Activated CD8-positive, alpha-beta T cell treated with anti-CD3 and anti-CD28 coated beads for 36 hours (primary cell): Measurements from ENCODE around the gene MFSD6. TPM values are rescaled to one million over a fixed set of nuclear protein-coding genes. Genes with fewer than 3 reads are reported as not detected.

Experiments used
- ATAC-seq: fragments of 200-7000 bp; cut with Tn5 transposase; one replicate; pipeline ENCODE4 v1.10.0; 2021; ENCODE audit warnings: mild to moderate bottlenecking, moderate library complexity
- CTCF ChIA-PET: fragments of 350-600 bp; sonication (Branson Sonifier 250); formaldehyde crosslinking; loops from one replicate; lab custom pipeline; 2021; ENCODE audit warnings: antibody characterized with exemption; lab: Charles Lee
- POLR2A ChIA-PET: fragments of 350-600 bp; sonication (Branson Sonifier 250); formaldehyde crosslinking; loops from one replicate; lab custom pipeline; 2021; ENCODE audit warnings: antibody characterized with exemption; lab: Charles Lee
- DNase-seq: peaks from one replicate; pipeline ENCODE4 v3.0.0-alpha.2; 2020
- H3K27ac Mint-ChIP-seq: one replicate; pipeline ENCODE4 v1.8.0; 2021; ENCODE audit warnings: mild to moderate bottlenecking, mixed read lengths
- H3K27me3 Mint-ChIP-seq: one replicate; pipeline ENCODE4 v1.8.0; 2021; ENCODE audit warnings: mixed read lengths
- H3K36me3 Mint-ChIP-seq: one replicate; pipeline ENCODE4 v1.8.0; 2021; ENCODE audit warnings: low read depth, mixed read lengths
- H3K4me1 Mint-ChIP-seq: one replicate; pipeline ENCODE4 v1.8.0; 2021; ENCODE audit warnings: low read depth, mixed read lengths
- H3K4me3 Mint-ChIP-seq: one replicate; pipeline ENCODE4 v1.8.0; 2021; ENCODE audit warnings: mild to moderate bottlenecking, moderate library complexity, mixed read lengths
- H3K9me3 Mint-ChIP-seq: one replicate; pipeline ENCODE4 v1.8.0; 2021; ENCODE audit warnings: mixed read lengths
- CTCF ChIP-seq: fragments of 200-600 bp; IDR thresholded peaks from one replicate; pipeline ENCODE4 v1.8.0; 2022; ENCODE audit warnings: antibody characterized with exemption, mild to moderate bottlenecking
- intact Hi-C: fragments of 100-400 bp; cut with micrococcal nuclease; formaldehyde crosslinking; loops from one replicate; pipeline ENCODE4 v1.10.0; 2022
- total RNA-seq, 2 experiments: library from RNA; stranded (reverse); gene quantifications; one replicate each; pipeline ENCODE4 v1.2.3, GENCODE V29; 2021

MFSD6 gene
- total RNA-seq, 2 experiments from 2014 or later: 31.5 to 32.8 TPM

DNA sequence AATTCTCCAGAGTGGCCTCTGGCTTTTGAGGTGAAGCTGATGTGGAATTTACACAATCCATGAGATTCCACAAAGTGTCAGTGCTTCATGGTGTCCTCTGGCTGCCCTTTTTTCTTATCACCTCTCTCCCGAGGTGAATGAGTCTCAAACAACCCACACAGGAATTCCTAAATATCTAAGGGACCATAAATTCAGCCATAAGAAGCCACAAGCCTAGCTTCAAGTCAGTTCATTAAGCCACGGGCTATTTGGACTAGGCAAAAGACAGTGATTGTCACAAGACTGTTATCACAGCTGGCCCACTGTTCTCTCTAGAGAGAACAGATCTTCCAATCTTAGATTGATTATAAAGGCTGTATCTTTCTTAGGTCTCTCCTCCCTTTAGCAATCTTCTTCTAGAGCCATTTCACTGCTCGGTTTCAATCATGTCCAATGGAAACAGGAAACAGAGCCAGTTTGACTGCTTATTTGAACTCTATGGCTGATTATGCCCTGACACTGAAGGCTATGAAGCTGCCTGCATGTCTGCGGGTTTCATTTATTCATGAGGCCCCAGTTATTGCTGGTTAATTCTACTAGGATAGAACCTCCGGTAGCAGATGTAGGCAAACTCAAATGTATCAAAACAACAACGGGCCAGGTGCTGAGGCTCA, 122.2 kb downstream of the MFSD6 start:
- no peak for ATAC-seq
- Mint-ChIP-seq H3K27me3 (no peaks in the 10 kb centered on the region), H3K36me3 (peaks cover 9% of the 10 kb centered on the region), H3K4me3 (no peak overlapping the region), H3K4me1 (peaks cover 69% of the 10 kb centered on the region), H3K27ac (peak overlapping the region; percentile 54), H3K9me3 (no peaks in the 10 kb centered on the region)
- POLR2A ChIA-PET: no interaction called here
- intact Hi-C loops: loop anchor here (5.0 to 10.0 kb wide), 2 partner anchors 122 to 234 kb away; no protein-coding TSS in a partner anchor
- no peak for TF ChIP-seq CTCF
- CTCF ChIA-PET: interaction anchor here (1.1 to 1.2 kb wide), 2 partner anchors 12 to 146 kb away, joined by 3 to 4 read pairs; no protein-coding TSS in a partner anchor
- no peak for DNase-seq

GRCh38 chr2:190532581-190532980, 124.4 kb downstream of the MFSD6 start:
- Mint-ChIP-seq H3K9me3 (peaks cover 12% of the 10 kb centered on the region), H3K27ac (peak overlapping the region; percentile 35), H3K36me3 (peaks cover 25% of the 10 kb centered on the region), H3K27me3 (no peaks in the 10 kb centered on the region), H3K4me1 (peaks cover 66% of the 10 kb centered on the region), H3K4me3 (peak overlapping the region; percentile 96)
- intact Hi-C loops: loop anchor here (5.0 to 10.0 kb wide), 2 partner anchors 120 to 232 kb away; no protein-coding TSS in a partner anchor
- CTCF ChIA-PET: interaction anchor here (1.0 kb wide), 1 partner anchor 90 kb away, joined by 3 read pairs; no protein-coding TSS in a partner anchor
- ATAC-seq: no peak
- DNase-seq: no peak
- POLR2A ChIA-PET: no interaction called here
- TF ChIP-seq CTCF: no peak

DNA sequence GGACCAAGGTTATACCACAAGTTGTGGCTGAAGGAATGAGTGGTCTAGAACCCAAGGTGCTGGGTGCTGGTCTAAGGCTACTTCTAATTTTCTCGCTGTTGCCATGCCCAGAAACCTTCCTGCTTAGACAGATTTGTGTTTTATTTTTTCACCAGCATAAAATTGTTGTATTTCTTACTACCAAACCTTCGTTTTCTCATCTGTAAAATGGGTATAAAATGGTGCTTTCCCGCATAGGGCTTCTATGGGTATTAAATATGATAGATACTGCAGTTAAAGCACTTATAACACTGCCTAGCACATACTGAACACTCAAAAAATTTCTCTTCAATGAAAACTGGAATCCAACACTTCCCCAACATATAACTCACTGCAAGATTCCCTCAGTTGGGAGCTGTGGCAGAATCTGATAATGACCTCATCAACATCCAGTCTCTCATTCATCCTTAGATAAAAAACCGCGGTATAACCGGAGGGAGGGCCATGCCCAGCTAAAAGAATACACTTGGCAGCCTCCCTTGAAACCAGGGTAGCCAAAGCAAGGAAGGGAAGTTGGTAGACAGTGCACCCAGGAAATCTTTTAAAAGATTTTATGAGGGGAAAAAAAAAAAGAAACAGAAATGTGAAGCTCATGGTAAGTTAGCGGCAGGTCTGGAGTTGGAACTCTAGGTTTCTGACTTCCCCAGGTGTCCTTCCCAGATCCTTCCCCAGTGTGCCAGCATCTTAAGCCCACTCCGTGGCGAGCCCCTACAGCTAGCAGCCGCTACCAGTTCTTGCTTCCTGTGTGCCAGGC, 125.2 kb downstream of the MFSD6 start:
- H3K9me3 Mint-ChIP-seq: peaks cover 19% of the 10 kb centered on the region
- no peak for TF ChIP-seq CTCF
- CTCF ChIA-PET: interaction anchor here (1.0 kb wide), 1 partner anchor 118 kb away, joined by 3 read pairs; no protein-coding TSS in a partner anchor
- POLR2A ChIA-PET: interaction anchor here (0.7 to 2.1 kb wide), 16 partner anchors 11 to 349 kb away, joined by 3 to 11 read pairs (median 4); partner anchors contain the start of genes HIBCH, MFSD6 and NAB1
- peak overlapping the region; percentile 96 for H3K4me3 Mint-ChIP-seq
- ATAC-seq (no peak), DNase-seq (no peak)
- H3K36me3 Mint-ChIP-seq: peaks cover 33% of the 10 kb centered on the region
- peak overlapping the region; percentile 100 for H3K27ac Mint-ChIP-seq
- intact Hi-C loops: loop anchor here (5.0 to 10.0 kb wide), 2 partner anchors 119 to 231 kb away; no protein-coding TSS in a partner anchor
- H3K27me3 Mint-ChIP-seq: no peaks in the 10 kb centered on the region
- H3K4me1 Mint-ChIP-seq: peaks cover 60% of the 10 kb centered on the region

DNA sequence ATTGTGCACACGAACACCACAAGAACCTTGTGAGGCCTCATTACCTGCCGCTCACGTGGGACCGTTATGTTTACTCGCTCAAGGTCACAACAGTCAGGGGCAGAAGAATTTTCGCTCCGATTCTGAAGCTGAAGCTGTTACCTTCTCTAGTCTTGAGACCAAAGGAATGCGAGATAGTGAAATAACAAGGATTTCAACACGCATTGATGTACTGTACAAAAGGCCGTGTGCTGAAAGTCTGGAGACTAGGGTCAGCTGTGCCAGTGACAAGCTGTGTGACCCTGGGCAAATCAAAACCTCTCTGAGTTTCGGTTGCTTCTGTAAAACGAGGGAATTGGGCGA, 125.8 kb downstream of the MFSD6 start:
- Mint-ChIP-seq H3K4me3 (peak overlapping the region; percentile 96), H3K36me3 (peaks cover 38% of the 10 kb centered on the region), H3K27ac (peak overlapping the region; percentile 100), H3K27me3 (no peaks in the 10 kb centered on the region), H3K4me1 (peaks cover 56% of the 10 kb centered on the region), H3K9me3 (peaks cover 25% of the 10 kb centered on the region)
- ChIA-PET POLR2A (interaction anchor here (0.8 to 2.1 kb wide), 19 partner anchors 10 to 288 kb away, joined by 3 to 11 read pairs (median 4); partner anchors contain the start of genes HIBCH, MFSD6 and NAB1), CTCF (interaction anchor here (0.7 to 1.0 kb wide), 2 partner anchors 117 to 226 kb away, joined by 3 to 4 read pairs; no protein-coding TSS in a partner anchor)
- DNase-seq: peak; percentile 79
- TF ChIP-seq CTCF: no peak
- peak; percentile 48 for ATAC-seq
- intact Hi-C loops: loop anchor here (5.0 to 10.0 kb wide), 2 partner anchors 118 to 231 kb away; no protein-coding TSS in a partner anchor
